DND-41 (cell line): ENCODE data around the gene CLPTM1L.

ENCODE experiments used
- ATAC-seq: fragments of 200-7000 bp; cut with Tn5 transposase; 3 replicates; pipeline ENCODE4 v1.9.1; 2021; ENCODE audit warnings: low read depth; ENCODE audit not compliant: insufficient read depth
- DNase-seq: peaks from one replicate; pipeline ENCODE4 v3.0.0-alpha.2; 2020
- H2AFZ ChIP-seq: 2 replicates; pipeline ENCODE4 v1.6.0; 2012; ENCODE audit warnings: low read depth, low read length
- H3K27ac ChIP-seq: 2 replicates; pipeline ENCODE4 v1.5.1; 2012; ENCODE audit warnings: low read length, inconsistent platforms
- H3K27me3 ChIP-seq: fragments of 200-600 bp; sonication (generic); 2 replicates; pipeline ENCODE4 v1.6.0; 2012; ENCODE audit warnings: low read length, mild to moderate bottlenecking, inconsistent platforms; ENCODE audit not compliant: insufficient read depth, poor library complexity
- H3K36me3 ChIP-seq: 2 replicates; pipeline ENCODE4 v1.5.1; 2012; ENCODE audit warnings: low read length, inconsistent platforms; ENCODE audit not compliant: insufficient read depth
- H3K4me1 ChIP-seq: 2 replicates; pipeline ENCODE4 v1.5.1; 2012; ENCODE audit warnings: mild to moderate bottlenecking, low read length; ENCODE audit not compliant: insufficient read depth
- H3K4me2 ChIP-seq: 2 replicates; pipeline ENCODE4 v1.6.0; 2012; ENCODE audit warnings: mild to moderate bottlenecking, moderate library complexity, low read length, inconsistent platforms; ENCODE audit not compliant: insufficient read depth
- H3K4me3 ChIP-seq, 2 experiments: fragments of 200-600 bp in 1 of 2; shearing (Covaris generic) in 1 of 2; 2 replicates each; pipeline ENCODE4 v1.5.1; 2012 to 2016; ENCODE audit warnings: inconsistent platforms in 2 of 2, low read length in 2 of 2, mild to moderate bottlenecking in 2 of 2, low read depth in 1 of 2, moderate library complexity in 1 of 2
- H3K79me2 ChIP-seq: 2 replicates; pipeline ENCODE4 v1.6.0; 2012; ENCODE audit warnings: low read length, inconsistent platforms; ENCODE audit not compliant: insufficient read depth
- H3K9ac ChIP-seq: 2 replicates; pipeline ENCODE4 v1.6.0; 2012; ENCODE audit warnings: low read depth, mild to moderate bottlenecking, inconsistent platforms, low read length, moderate library complexity
- H3K9me3 ChIP-seq: 2 replicates; pipeline ENCODE4 v1.5.1; 2012; ENCODE audit warnings: low read length, moderate library complexity, mild to moderate bottlenecking, inconsistent platforms; ENCODE audit not compliant: insufficient read depth, severe bottlenecking
- H4K20me1 ChIP-seq: 2 replicates; pipeline ENCODE4 v1.6.0; 2012; ENCODE audit warnings: low read length; ENCODE audit not compliant: insufficient read depth
- CTCF ChIP-seq: IDR thresholded peaks from 2 replicates; pipeline ENCODE4 v1.5.1; 2012; ENCODE audit warnings: borderline replicate concordance, low read length, moderate library complexity, mild to moderate bottlenecking; ENCODE audit not compliant: poor library complexity, severe bottlenecking; ENCODE audit errors: extremely low read depth
- EZH2 ChIP-seq: IDR thresholded peaks from 3 replicates; pipeline ENCODE4 v1.6.1; 2012; ENCODE audit warnings: borderline replicate concordance, low read depth, mild to moderate bottlenecking, moderate library complexity, low read length, inconsistent platforms; ENCODE audit not compliant: severe bottlenecking

CLPTM1L gene

DNA sequence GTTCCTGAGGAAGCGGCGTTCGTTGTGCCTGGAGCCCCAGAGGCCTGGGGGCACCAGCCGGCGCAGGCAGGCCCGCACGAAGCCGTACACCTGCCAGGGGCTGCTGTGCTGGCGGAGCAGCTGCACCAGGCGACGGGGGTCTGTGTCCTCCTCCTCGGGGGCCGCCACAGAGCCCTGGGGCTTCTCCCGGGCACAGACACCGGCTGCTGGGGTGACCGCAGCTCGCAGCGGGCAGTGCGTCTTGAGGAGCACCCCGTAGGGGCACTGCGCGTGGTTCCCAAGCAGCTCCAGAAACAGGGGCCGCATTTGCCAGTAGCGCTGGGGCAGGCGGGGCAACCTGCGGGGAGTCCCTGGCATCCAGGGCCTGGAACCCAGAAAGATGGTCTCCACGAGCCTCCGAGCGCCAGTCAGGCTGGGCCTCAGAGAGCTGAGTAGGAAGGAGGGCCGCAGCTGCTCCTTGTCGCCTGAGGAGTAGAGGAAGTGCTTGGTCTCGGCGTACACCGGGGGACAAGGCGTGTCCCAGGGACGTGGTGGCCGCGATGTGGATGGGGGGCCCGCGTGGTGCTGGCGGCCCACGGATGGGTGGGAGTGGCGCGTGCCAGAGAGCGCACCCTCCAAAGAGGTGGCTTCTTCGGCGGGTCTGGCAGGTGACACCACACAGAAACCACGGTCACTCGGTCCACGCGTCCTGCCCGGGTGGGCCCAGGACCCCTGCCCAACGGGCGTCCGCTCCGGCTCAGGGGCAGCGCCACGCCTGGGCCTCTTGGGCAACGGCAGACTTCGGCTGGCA lies 51.3 kb downstream of the CLPTM1L start:
- DNase-seq (no peak), ATAC-seq (no peak)
- no peaks in the 10 kb centered on the region for H3K27me3 ChIP-seq
- no peaks in the 10 kb centered on the region for H3K9me3 ChIP-seq
- H3K9ac ChIP-seq: peak overlapping the region; percentile 49; the same call in 1 of the 2 replicates
- TF ChIP-seq CTCF (no peak), EZH2 (no peak)
- peak overlapping the region in 1 of 2 experiments; percentile 52; a peak in 2 of 4 replicates for H3K4me3 ChIP-seq
- peaks cover 21% of the 10 kb centered on the region; the same call in 1 of the 2 replicates for H3K79me2 ChIP-seq
- no peak overlapping the region for H2AFZ ChIP-seq
- H3K4me2 ChIP-seq: peak overlapping the region; percentile 63
- no peak overlapping the region; the same call in 1 of the 2 replicates for H3K27ac ChIP-seq
- no peaks in the 10 kb centered on the region for H3K36me3 ChIP-seq
- H3K4me1 ChIP-seq: peaks cover 34% of the 10 kb centered on the region
- no peaks in the 10 kb centered on the region for H4K20me1 ChIP-seq

- H3K4me3 ChIP-seq: no peak overlapping the region
- no peaks in the 10 kb centered on the region for H3K27me3 ChIP-seq
- H4K20me1 ChIP-seq: no peaks in the 10 kb centered on the region
- H3K9me3 ChIP-seq: no peaks in the 10 kb centered on the region
- TF ChIP-seq CTCF (no peak), EZH2 (no peak)
- H3K9ac ChIP-seq: no peak overlapping the region
- H3K79me2 ChIP-seq: peaks cover 21% of the 10 kb centered on the region; the same call in 1 of the 2 replicates
- peak overlapping the region; percentile 63; the same call in 1 of the 2 replicates for H3K4me2 ChIP-seq
- peak overlapping the region; percentile 10; the same call in 1 of the 2 replicates for H3K27ac ChIP-seq
- no peak for DNase-seq
- H3K4me1 ChIP-seq: peaks cover 34% of the 10 kb centered on the region
- no peak overlapping the region for H2AFZ ChIP-seq
- H3K36me3 ChIP-seq: no peaks in the 10 kb centered on the region
- ATAC-seq: no peak
Measured at GRCh38 chr5:1292846-1293415, 52.0 kb downstream of the CLPTM1L start.

GRCh38 chr5:1292139-1292538 lies 52.8 kb downstream of the CLPTM1L start:
- Histone ChIP-seq H3K9me3 (no peaks in the 10 kb centered on the region), H3K79me2 (peaks cover 21% of the 10 kb centered on the region; the same call in 1 of the 2 replicates), H3K9ac (no peak overlapping the region), H3K36me3 (no peaks in the 10 kb centered on the region), H3K4me2 (peak overlapping the region; percentile 12; the same call in 1 of the 2 replicates), H2AFZ (no peak overlapping the region), H3K4me3 (no peak overlapping the region), H3K4me1 (peaks cover 31% of the 10 kb centered on the region), H3K27ac (peak overlapping the region; percentile 44; the same call in 1 of the 2 replicates), H3K27me3 (no peaks in the 10 kb centered on the region), H4K20me1 (no peaks in the 10 kb centered on the region)
- DNase-seq (no peak), ATAC-seq (no peak)
- TF ChIP-seq CTCF (no peak), EZH2 (no peak)
